Kidney (tissue), 14 donors: ENCODE measurements around the gene CACNA1F. TPM values are rescaled to one million over a fixed set of nuclear protein-coding genes. Genes with fewer than 3 reads are reported as not detected.
A peak's percentile ranks its signal among the peaks of the same experiment; 100 is the strongest.

Experiments
- DNase-seq, 5 donors: peaks; one replicate each; pipeline ENCODE4 v3.0.0-alpha.2; 2013 to 2020
- FAIRE-seq: peaks from 2 replicates; lab custom pipeline; 2012; peaks lifted over from hg19 to GRCh38; lab: Jason Lieb, UNC
- H3K27ac ChIP-seq, 2 donors: one replicate each; pipeline ENCODE4 v1.7.0; 2013; ENCODE audit warnings: low read depth in 2 of 2, low read length in 2 of 2, inconsistent platforms in 1 of 2
- H3K27me3 ChIP-seq: one replicate; pipeline ENCODE4 v1.7.1; 2013; ENCODE audit warnings: low read length, inconsistent platforms; ENCODE audit not compliant: control insufficient read depth, insufficient read depth
- H3K36me3 ChIP-seq, 3 donors: one replicate each; pipeline versions ENCODE4 v1.7.0 to v1.7.1; 2013; ENCODE audit warnings: low read length in 3 of 3, control low read depth in 1 of 3, inconsistent platforms in 1 of 3; ENCODE audit not compliant: insufficient read depth in 3 of 3, control insufficient read depth in 2 of 3
- H3K4me1 ChIP-seq, 3 donors: one replicate each; pipeline versions ENCODE4 v1.7.0 to v1.7.1; 2013; ENCODE audit warnings: low read length in 3 of 3, inconsistent platforms in 1 of 3, low read depth in 1 of 3; ENCODE audit not compliant: control insufficient read depth in 2 of 3, insufficient read depth in 2 of 3
- H3K4me3 ChIP-seq, 3 donors: one replicate each; pipeline versions ENCODE4 v1.7.0 to v1.8.1; 2013; ENCODE audit warnings: low read length in 3 of 3, control low read depth in 1 of 3, inconsistent platforms in 1 of 3
- H3K9ac ChIP-seq, 3 donors: one replicate each; pipeline versions ENCODE4 v1.7.0 to v1.7.1; 2013; ENCODE audit warnings: low read length in 3 of 3, control low read depth in 1 of 3, inconsistent platforms in 1 of 3
- H3K9me3 ChIP-seq, 3 donors: one replicate each; pipeline versions ENCODE4 v1.7.0 to v1.7.1; 2013; ENCODE audit warnings: low read length in 3 of 3, control low read depth in 1 of 3, inconsistent platforms in 1 of 3; ENCODE audit not compliant: control insufficient read depth in 2 of 3, insufficient read depth in 1 of 3
- intact Hi-C: fragments of 100-400 bp; cut with DNase I; formaldehyde crosslinking; loops from one replicate; pipeline ENCODE4 v1.11.1; 2022
- polyA plus RNA-seq: library from polyadenylated mRNA; stranded (reverse); fragments of 350-450 nt; fragmentation: Illumina TruSeq; extraction: RNeasy Lipid Tissue Mini Kit (QIAGEN cat#74804); gene quantifications from one replicate; pipeline ENCODE4 v1.2.3, GENCODE V29; 2014; ENCODE audit warnings: low read depth, low replicate concordance; ENCODE audit not compliant: insufficient read depth
- total RNA-seq: library from RNA; stranded (reverse); fragmentation: NEBNext Ultra II Directional; extraction: Animal tissue kit (Norgen Biotek cat#: 25700); gene quantifications from one replicate; pipeline ENCODE4 v1.2.1, GENCODE V29; 2021
- TF ChIP-seq, protein P1 (sequence below): IDR thresholded peaks from 3 replicates; pipeline ENCODE4 v1.5.1; 2012; ENCODE audit warnings: mild to moderate bottlenecking, moderate library complexity, borderline replicate concordance; ENCODE audit not compliant: insufficient read depth; ENCODE audit errors: extremely low read depth
- donor health status: control.
- donor health status: control.
- donor health status: control.
- donor health status: control.
- donor health status: control.
- donor health status: DM: yes; HTN: yes; CAD: no.
- donor health status: Normal renal cell carcinoma (clear cell type).

Gene CACNA1F
- total and polyA plus RNA-seq, 2 donors from 2014 or later = 0.15 to 0.25 TPM

DNA sequence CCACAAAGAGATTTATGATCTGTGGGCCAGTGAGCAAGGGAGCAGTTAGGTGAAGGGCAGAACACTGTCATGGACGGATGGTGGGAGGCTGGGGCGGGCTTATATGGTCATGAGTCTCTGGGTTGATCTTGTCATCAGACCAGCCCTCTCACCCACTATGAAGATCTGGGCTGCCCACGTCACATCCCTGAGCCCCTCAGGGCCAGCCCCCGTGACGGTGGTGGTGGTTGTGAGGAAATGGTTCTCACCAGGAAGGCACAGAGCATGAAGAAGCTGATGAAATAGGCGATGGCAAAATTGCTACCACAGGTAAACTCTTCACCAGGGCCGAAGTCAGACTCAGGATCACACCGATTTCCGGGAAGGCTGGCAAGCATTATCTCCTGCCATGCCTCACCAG lies 22.1 kb downstream of the CACNA1F start:
- H3K27me3 ChIP-seq = no peaks in the 10 kb centered on the region
- intact Hi-C loops = no loop called here
- TF ChIP-seq, protein P1, sequence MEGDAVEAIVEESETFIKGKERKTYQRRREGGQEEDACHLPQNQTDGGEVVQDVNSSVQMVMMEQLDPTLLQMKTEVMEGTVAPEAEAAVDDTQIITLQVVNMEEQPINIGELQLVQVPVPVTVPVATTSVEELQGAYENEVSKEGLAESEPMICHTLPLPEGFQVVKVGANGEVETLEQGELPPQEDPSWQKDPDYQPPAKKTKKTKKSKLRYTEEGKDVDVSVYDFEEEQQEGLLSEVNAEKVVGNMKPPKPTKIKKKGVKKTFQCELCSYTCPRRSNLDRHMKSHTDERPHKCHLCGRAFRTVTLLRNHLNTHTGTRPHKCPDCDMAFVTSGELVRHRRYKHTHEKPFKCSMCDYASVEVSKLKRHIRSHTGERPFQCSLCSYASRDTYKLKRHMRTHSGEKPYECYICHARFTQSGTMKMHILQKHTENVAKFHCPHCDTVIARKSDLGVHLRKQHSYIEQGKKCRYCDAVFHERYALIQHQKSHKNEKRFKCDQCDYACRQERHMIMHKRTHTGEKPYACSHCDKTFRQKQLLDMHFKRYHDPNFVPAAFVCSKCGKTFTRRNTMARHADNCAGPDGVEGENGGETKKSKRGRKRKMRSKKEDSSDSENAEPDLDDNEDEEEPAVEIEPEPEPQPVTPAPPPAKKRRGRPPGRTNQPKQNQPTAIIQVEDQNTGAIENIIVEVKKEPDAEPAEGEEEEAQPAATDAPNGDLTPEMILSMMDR = no peak

GRCh38 chrX:49210406-49210805 lies 22.7 kb downstream of the CACNA1F start:
- no peak overlapping the region for H3K4me3 ChIP-seq
- H3K9me3 ChIP-seq = no peaks in the 10 kb centered on the region
- no peak for DNase-seq
- no peak for FAIRE-seq
- intact Hi-C loops = no loop called here
- no peaks in the 10 kb centered on the region for H3K36me3 ChIP-seq
- no peaks in the 10 kb centered on the region for H3K4me1 ChIP-seq
- H3K9ac ChIP-seq = no peak overlapping the region
- no peak overlapping the region for H3K27ac ChIP-seq
- TF ChIP-seq, protein P1 = no peak
- no peaks in the 10 kb centered on the region for H3K27me3 ChIP-seq

More for the DNA sequence above, 22.1 kb downstream of the CACNA1F start:
- H3K4me3 ChIP-seq = no peak overlapping the region
- no peaks in the 10 kb centered on the region for H3K9me3 ChIP-seq
- DNase-seq (no peak), FAIRE-seq (no peak)
- no peaks in the 10 kb centered on the region for H3K4me1 ChIP-seq
- H3K9ac ChIP-seq = no peak overlapping the region
- H3K36me3 ChIP-seq = no peaks in the 10 kb centered on the region
- no peak overlapping the region for H3K27ac ChIP-seq

DNA sequence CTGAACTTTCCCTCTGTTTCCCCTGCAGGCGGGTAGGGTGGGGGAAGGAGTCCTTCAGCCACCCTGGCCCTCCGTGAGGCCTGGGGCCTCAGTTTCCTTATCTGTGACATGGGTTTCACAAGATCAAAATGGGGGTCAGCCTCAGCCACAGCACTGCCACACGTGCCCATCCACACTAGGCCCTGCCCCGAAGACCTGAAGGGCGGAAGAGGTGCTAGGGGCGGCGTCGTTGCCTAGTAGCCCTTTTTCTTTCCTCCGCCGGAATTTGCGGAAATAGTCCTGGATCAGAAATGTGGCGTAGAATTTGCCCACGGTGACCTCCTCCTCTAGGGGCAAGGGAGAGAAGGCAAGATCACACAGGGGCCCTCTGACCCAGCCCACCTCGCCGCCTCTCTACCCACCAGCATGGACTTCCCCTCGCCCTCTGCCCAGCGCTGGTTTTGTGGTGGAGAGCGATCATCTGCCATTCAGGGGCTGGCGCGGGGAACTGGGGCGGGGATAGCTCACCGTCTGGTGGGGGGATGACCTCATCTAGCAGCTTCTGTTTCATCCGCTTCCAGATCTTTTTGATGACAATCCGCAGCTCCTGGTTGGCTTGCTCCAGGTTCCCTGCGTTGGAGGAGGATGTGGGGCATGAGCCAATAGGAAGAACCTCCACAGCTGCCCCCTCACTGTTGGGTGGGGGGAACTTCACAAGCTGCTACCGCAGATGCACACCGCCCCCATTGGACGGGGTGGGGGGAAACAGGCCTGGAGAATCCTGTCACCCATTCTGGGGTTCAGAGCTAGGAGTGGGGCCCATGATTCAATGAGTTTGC lies 23.5 kb downstream of the CACNA1F start:
- Histone ChIP-seq H3K9me3 (no peaks in the 10 kb centered on the region), H3K9ac (no peak overlapping the region), H3K27me3 (no peaks in the 10 kb centered on the region), H3K4me3 (no peak overlapping the region), H3K36me3 (no peaks in the 10 kb centered on the region), H3K27ac (no peak overlapping the region), H3K4me1 (no peaks in the 10 kb centered on the region)
- TF ChIP-seq, protein P1 = no peak
- DNase-seq (peak in 1 of 5 donors; percentile 32), FAIRE-seq (no peak)
- intact Hi-C loops = no loop called here

DNA sequence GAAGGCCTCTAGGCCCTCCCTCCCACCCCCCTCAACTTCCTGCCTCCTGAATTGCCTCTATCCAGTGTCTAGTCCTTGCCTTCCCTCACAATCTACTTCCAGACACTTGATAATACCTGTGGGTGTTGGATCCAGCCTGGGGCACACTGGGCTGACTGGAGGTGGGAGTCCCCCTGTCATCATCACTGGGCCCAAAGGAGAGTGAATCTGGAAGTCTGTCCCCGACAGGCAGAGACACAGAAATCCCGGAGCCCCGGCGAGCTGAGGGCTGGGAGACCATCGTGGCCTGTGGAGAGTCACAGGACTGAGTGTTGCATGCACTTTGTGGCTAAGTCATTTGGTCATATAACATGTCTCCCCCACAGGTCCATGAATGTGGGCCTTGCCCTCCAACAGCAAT lies 24.7 kb downstream of the CACNA1F start:
- TF ChIP-seq, protein P1 = no peak
- FAIRE-seq (no peak), DNase-seq (no peak)
- intact Hi-C loops = no loop called here
- Histone ChIP-seq H3K4me1 (no peaks in the 10 kb centered on the region), H3K27me3 (no peaks in the 10 kb centered on the region), H3K36me3 (no peaks in the 10 kb centered on the region), H3K9me3 (no peaks in the 10 kb centered on the region), H3K9ac (no peak overlapping the region), H3K27ac (no peak overlapping the region), H3K4me3 (no peak overlapping the region)
